GM12875 (cell line): ENCODE data around the gene MTA1.

Experiments
- H3K4me3 ChIP-seq: one replicate; pipeline ENCODE4 v1.5.1; 2011; ENCODE audit warnings: low read depth, low read length, control low read depth
- CTCF ChIP-seq: IDR thresholded peaks from 2 replicates; pipeline ENCODE4 v1.5.1; 2011; ENCODE audit warnings: low read depth, mild to moderate bottlenecking, control low read depth, inconsistent platforms, low read length, moderate library complexity, borderline replicate concordance; ENCODE audit not compliant: insufficient read depth

MTA1 gene

GRCh38 chr14:105489542-105490266 is 70.1 kb downstream of the MTA1 start:
- TF ChIP-seq CTCF, result peak; percentile 66
- peak overlapping the region; percentile 78 for H3K4me3 ChIP-seq

- H3K4me3 ChIP-seq, result peak overlapping the region; percentile 78
- TF ChIP-seq CTCF, result no peak
Measured at GRCh38 chr14:105490267-105490571, 70.6 kb downstream of the MTA1 start.

- peak; percentile 93 for TF ChIP-seq CTCF
- peak within 1 kb of the TSS; percentile 97 for H3K4me3 ChIP-seq
Measured at GRCh38 chr14:105490572-105491365, 71.1 kb downstream of the MTA1 start, which contains the start of gene TEDC1. Gene TEDC1, plus strand, starts transcription at chr14:105491246. Its CDS starts 130 bp downstream, at chr14:105491376.

- no peak for TF ChIP-seq CTCF
- H3K4me3 ChIP-seq, result peak overlapping the region; percentile 97
Measured at GRCh38 chr14:105491366-105491973, 71.8 kb downstream of the MTA1 start.

GRCh38 chr14:105492031-105492970 is 72.7 kb downstream of the MTA1 start:
- no peak for TF ChIP-seq CTCF
- H3K4me3 ChIP-seq, result peak overlapping the region; percentile 97

- TF ChIP-seq CTCF, result no peak
- no peak overlapping the region for H3K4me3 ChIP-seq
Measured at GRCh38 chr14:105492971-105493871, 73.6 kb downstream of the MTA1 start.
